GM21367 (cell line): Measurements from ENCODE around the gene TMEM128.
"Not testable (repeated sequence)": the region's sequence is repeated elsewhere in the genome, so short reads cannot be mapped to it uniquely, and the experiment has no call there.

Experiments
- ATAC-seq: cut with Tn5 transposase; IDR thresholded peaks from one replicate; pipeline ENCODE4 v1.9.1; 2021; ENCODE audit not compliant: unreplicated experiment

Gene TMEM128

GRCh38 chr4:4248029-4248884, at the start of gene TMEM128:
TMEM128 (minus strand) TSS chr4:4248223; CDS start chr4:4248202, 21 bp downstream.
- peak; percentile 94 for ATAC-seq

GRCh38 chr4:4296283-4296846, 48.3 kb upstream of the TMEM128 start:
- ATAC-seq, result no peak

GRCh38 chr4:4293279-4293678, 45.3 kb upstream of the TMEM128 start:
- no peak for ATAC-seq

GRCh38 chr4:4289941-4290850, 42.2 kb upstream of the TMEM128 start, which contains the start of the genes LYAR and ZBTB49:
LYAR (minus strand) TSS chr4:4290154; CDS start chr4:4283742, 6,412 bp downstream.
ZBTB49 (plus strand) TSS chr4:4290251; CDS start chr4:4299946, 9,695 bp downstream.
- ATAC-seq, result peak; percentile 87

- ATAC-seq, result peak; percentile 4
These were observed 41.5 kb upstream of the TMEM128 start for GRCh38 chr4:4289597-4289940.

GRCh38 chr4:4289055-4289454, 41.0 kb upstream of the TMEM128 start:
- no peak for ATAC-seq

- no peak for ATAC-seq
These were observed 40.1 kb upstream of the TMEM128 start for GRCh38 chr4:4288098-4288497.

- no peak for ATAC-seq
These were observed 37.0 kb upstream of the TMEM128 start for GRCh38 chr4:4284827-4285618.

GRCh38 chr4:4281787-4282186, 33.8 kb upstream of the TMEM128 start:
- no peak for ATAC-seq

- ATAC-seq, result no peak
These were observed 29.5 kb upstream of the TMEM128 start for GRCh38 chr4:4277531-4277930.

- ATAC-seq, result no peak
These were observed 26.2 kb upstream of the TMEM128 start for GRCh38 chr4:4274226-4274625.

GRCh38 chr4:4271912-4272311, 23.9 kb upstream of the TMEM128 start:
- ATAC-seq, result no peak

- no peak for ATAC-seq
These were observed 22.5 kb upstream of the TMEM128 start for GRCh38 chr4:4270529-4270928.

GRCh38 chr4:4269856-4270255, 21.8 kb upstream of the TMEM128 start:
- ATAC-seq, result no peak

GRCh38 chr4:4269331-4269731, 21.3 kb upstream of the TMEM128 start:
- ATAC-seq, result no peak

- ATAC-seq, result no peak
These were observed 20.8 kb upstream of the TMEM128 start for GRCh38 chr4:4268776-4269175.

GRCh38 chr4:4267981-4268380, 20.0 kb upstream of the TMEM128 start:
- ATAC-seq, result no peak

- ATAC-seq, result no peak
These were observed 12.2 kb upstream of the TMEM128 start for GRCh38 chr4:4260185-4260751.

GRCh38 chr4:4259484-4260100, 11.6 kb upstream of the TMEM128 start:
- ATAC-seq, result no peak

GRCh38 chr4:4257705-4258104, 9.7 kb upstream of the TMEM128 start:
- not testable (repeated sequence) for ATAC-seq
